Measurements from ENCODE around the gene ST6GALNAC4. TPM values are rescaled to one million over a fixed set of nuclear protein-coding genes. Genes with fewer than 3 reads are reported as not detected.

ST6GALNAC4 gene
- total and polyA plus RNA-seq, 7 donors: 8.9 to 52.6 (median 24.3) TPM

DNA sequence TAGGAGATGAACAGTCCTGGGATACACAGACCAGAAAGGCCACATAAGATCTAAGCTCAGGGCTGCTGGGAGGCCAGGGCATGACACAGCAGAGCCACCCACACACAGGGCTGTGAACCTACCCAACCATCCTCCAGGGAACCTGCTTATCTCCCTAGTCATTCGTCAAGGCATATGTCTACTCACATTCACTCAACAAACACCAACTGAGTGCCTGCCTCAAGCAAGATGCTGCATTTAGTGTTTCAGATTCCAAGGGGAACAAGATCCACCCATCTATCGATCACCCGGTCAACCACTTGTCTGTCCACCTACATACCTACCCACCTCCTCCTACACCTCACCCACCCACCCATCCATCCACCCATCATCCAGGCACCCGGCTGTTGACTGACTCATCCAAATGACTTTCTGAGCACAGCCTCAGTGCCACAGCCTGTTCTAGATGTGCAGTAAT lies 19.0 kb upstream of the ST6GALNAC4 start:
- Histone ChIP-seq H3K27me3 (ENCODE audit: insufficient read depth in 3 of 3, low read length in 2 of 3) (peaks cover 0 to 13% (median 2%) of the 10 kb centered on the region in 3 donors), H3K4me1 (peaks cover 10% of the 10 kb centered on the region), H3K36me3 (ENCODE audit: insufficient read depth in 1 of 2, low read depth in 1 of 2) (peaks cover 0 to 9% of the 10 kb centered on the region in 2 donors), H3K9me3 (no peaks in the 10 kb centered on the region), H3K4me3 (no peak overlapping the region), H3K27ac (no peak overlapping the region)
- TF ChIP-seq, protein P1, sequence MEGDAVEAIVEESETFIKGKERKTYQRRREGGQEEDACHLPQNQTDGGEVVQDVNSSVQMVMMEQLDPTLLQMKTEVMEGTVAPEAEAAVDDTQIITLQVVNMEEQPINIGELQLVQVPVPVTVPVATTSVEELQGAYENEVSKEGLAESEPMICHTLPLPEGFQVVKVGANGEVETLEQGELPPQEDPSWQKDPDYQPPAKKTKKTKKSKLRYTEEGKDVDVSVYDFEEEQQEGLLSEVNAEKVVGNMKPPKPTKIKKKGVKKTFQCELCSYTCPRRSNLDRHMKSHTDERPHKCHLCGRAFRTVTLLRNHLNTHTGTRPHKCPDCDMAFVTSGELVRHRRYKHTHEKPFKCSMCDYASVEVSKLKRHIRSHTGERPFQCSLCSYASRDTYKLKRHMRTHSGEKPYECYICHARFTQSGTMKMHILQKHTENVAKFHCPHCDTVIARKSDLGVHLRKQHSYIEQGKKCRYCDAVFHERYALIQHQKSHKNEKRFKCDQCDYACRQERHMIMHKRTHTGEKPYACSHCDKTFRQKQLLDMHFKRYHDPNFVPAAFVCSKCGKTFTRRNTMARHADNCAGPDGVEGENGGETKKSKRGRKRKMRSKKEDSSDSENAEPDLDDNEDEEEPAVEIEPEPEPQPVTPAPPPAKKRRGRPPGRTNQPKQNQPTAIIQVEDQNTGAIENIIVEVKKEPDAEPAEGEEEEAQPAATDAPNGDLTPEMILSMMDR (IDR thresholded peaks at IDR 0.05): no peak
- 75 to 84% (median 80%) methylated on average over 4 of the region's 4 CpGs for WGBS, 3 donors
- intact Hi-C loops (cut with DNase I): no loop called here
- ATAC-seq (no peak), DNase-seq (no peak)

DNA sequence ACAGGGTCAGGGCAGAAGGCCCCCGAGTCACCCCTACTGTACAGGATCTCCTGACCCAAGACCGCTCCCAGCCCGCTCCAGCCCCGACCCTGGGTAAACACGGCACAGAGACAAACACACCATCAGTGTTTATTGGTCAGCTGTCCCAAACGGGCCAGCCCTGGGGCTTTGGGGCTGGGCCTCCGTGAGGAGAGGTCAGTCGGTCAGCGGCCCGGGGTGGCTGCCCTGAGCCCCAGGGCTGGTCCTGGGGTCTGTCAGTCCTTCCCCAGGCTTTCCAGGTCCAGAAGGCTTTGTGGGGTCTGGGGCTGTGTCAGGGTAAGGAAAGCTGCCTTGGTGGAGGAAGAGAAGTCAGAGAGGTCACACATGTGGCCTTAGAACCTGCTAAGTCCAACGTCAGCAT lies 18.1 kb upstream of the ST6GALNAC4 start:
- intact Hi-C loops (cut with DNase I): no loop called here
- 65 to 70% (median 67%) methylated on average over 11 of the region's 11 CpGs for WGBS, 3 donors

DNA sequence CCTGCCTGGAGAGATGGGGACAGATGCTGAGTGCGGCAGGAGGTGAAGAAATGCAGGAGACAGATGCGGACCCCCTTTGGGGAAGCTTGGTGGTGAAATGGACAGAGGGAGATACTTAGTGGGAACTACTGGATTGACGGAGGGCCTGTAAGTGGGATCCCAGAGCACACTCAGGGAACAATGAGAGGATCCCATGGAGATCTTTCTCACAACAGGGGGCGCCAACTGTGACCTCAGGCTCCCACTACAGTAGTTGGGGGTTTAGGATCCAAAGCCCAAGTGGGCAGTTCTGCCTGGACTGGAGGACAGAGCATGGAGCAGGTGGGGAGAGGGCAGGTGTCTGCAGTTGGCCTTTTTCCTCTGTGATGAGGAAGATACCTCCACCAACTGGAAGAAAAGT lies 17.4 kb upstream of the ST6GALNAC4 start:
- ATAC-seq (no peak), DNase-seq (no peak)
- peaks cover 10% of the 10 kb centered on the region for H3K4me1 ChIP-seq

More for the DNA sequence above, 18.1 kb upstream of the ST6GALNAC4 start:
- ATAC-seq (no peak), DNase-seq (no peak)
- Histone ChIP-seq H3K4me1 (peaks cover 10% of the 10 kb centered on the region), H3K9me3 (no peaks in the 10 kb centered on the region), H3K27ac (no peak overlapping the region), H3K4me3 (no peak overlapping the region), H3K27me3 (ENCODE audit: insufficient read depth in 3 of 3, low read length in 2 of 3) (peaks cover 0 to 18% (median 2%) of the 10 kb centered on the region in 3 donors), H3K36me3 (ENCODE audit: insufficient read depth in 1 of 2, low read depth in 1 of 2) (peaks cover 0 to 9% of the 10 kb centered on the region in 2 donors)
- TF ChIP-seq, protein P1 (IDR thresholded peaks at IDR 0.05): no peak

DNA sequence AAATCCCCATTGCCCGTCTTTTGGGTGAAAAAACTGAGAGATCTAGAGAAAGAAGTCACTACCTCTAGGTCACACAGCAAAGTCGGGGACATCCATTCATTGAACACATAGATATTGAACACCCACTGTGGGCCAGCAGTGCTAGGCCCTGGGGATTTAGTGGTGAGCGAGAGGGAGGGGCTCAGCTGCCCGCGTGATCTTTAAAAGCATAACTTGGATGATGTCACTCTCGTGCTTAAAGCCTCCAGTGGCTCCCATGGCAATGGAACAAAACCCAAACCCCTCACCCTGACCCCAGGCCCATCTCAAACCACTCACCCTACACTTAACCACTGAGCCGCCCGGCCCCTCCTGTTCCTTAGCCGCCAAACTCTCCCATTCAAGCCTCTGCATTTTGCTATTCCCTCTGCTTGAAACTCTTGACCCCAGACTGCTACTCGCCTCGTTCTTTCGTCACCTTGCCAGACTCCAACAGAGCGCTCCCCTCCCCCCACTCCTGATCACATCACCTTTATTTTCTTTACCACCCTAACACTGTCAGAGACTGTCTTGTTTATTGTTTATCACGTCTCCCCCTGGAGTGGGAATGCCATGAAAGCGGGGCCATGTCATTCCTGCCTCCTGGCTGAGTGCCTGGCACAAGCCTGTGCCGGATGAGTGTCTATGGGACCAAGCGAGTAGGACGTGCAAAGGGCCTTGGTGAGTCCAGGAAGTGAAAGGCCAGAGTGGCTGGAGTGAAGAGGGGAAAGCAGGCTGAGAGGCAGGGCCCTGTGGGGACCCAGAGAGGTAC lies 14.4 kb upstream of the ST6GALNAC4 start:
- DNase-seq (no peak), ATAC-seq (no peak)
- Histone ChIP-seq H3K36me3 (ENCODE audit: insufficient read depth in 1 of 2, low read depth in 1 of 2) (peaks cover 0 to 7% of the 10 kb centered on the region in 2 donors), H3K4me1 (peaks cover 9% of the 10 kb centered on the region), H3K9me3 (no peaks in the 10 kb centered on the region), H3K27ac (no peak overlapping the region), H3K4me3 (peak overlapping the region; percentile 67), H3K27me3 (ENCODE audit: insufficient read depth in 3 of 3, low read length in 2 of 3) (peaks cover 0 to 54% (median 15%) of the 10 kb centered on the region in 3 donors)
- WGBS, 3 donors: 16 to 19% (median 18%) methylated on average over 18 of the region's 18 CpGs
- TF ChIP-seq, protein P1 (IDR thresholded peaks at IDR 0.05): no peak
- intact Hi-C loops (cut with DNase I): no loop called here

More for the DNA sequence above, 17.4 kb upstream of the ST6GALNAC4 start:
- Histone ChIP-seq H3K9me3 (no peaks in the 10 kb centered on the region), H3K36me3 (ENCODE audit: insufficient read depth in 1 of 2, low read depth in 1 of 2) (peaks cover 0 to 9% of the 10 kb centered on the region in 2 donors), H3K4me3 (no peak overlapping the region), H3K27me3 (ENCODE audit: insufficient read depth in 3 of 3, low read length in 2 of 3) (peaks cover 0 to 25% (median 2%) of the 10 kb centered on the region in 3 donors), H3K27ac (no peak overlapping the region)
- intact Hi-C loops (cut with DNase I): no loop called here
- TF ChIP-seq, protein P1 (IDR thresholded peaks at IDR 0.05): no peak
- 89 to 93% (median 90%) methylated on average over 4 of the region's 4 CpGs for WGBS, 3 donors
